H9 (cell line): Measurements from ENCODE around the gene TBC1D22A. TPM values are rescaled to one million over a fixed set of nuclear protein-coding genes. Genes with fewer than 3 reads are reported as not detected.

ENCODE experiments used
- DNase-seq: peaks from one replicate; pipeline ENCODE4 v3.0.0-alpha.2; 2017
- H2AFZ ChIP-seq: one replicate; pipeline ENCODE4 v1.6.1; 2013; ENCODE audit warnings: mild to moderate bottlenecking, low read length, control low read depth, moderate library complexity
- H2AK5ac ChIP-seq: 2 replicates; pipeline ENCODE4 v1.6.1; 2013; ENCODE audit warnings: low read length, control low read depth, mixed read lengths; ENCODE audit not compliant: insufficient read length
- H2BK120ac ChIP-seq: one replicate; pipeline ENCODE4 v1.6.1; 2013; ENCODE audit warnings: low read depth, mild to moderate bottlenecking, low read length, control low read depth, inconsistent platforms; ENCODE audit not compliant: poor library complexity, severe bottlenecking
- H2BK12ac ChIP-seq: 2 replicates; pipeline ENCODE4 v1.6.1; 2013; ENCODE audit warnings: low read length, control low read depth, mixed read lengths, low read depth; ENCODE audit not compliant: insufficient read length
- H2BK15ac ChIP-seq: 2 replicates; pipeline ENCODE4 v1.6.1; 2013; ENCODE audit warnings: low read depth, low read length, control low read depth
- H2BK20ac ChIP-seq: one replicate; pipeline ENCODE4 v1.6.1; 2013; ENCODE audit warnings: low read depth, mild to moderate bottlenecking, low read length, control low read depth, inconsistent platforms; ENCODE audit not compliant: poor library complexity, severe bottlenecking
- H2BK5ac ChIP-seq: 2 replicates; pipeline ENCODE4 v1.6.1; 2013; ENCODE audit warnings: low read length, control low read depth, mixed read lengths; ENCODE audit not compliant: insufficient read length
- H3K14ac ChIP-seq: 2 replicates; pipeline ENCODE4 v1.6.1; 2013; ENCODE audit warnings: low read length, control low read depth; ENCODE audit not compliant: insufficient read depth
- H3K18ac ChIP-seq: 2 replicates; pipeline ENCODE4 v1.6.1; 2013; ENCODE audit warnings: low read depth, mild to moderate bottlenecking, mixed read lengths, low read length, control low read depth; ENCODE audit not compliant: insufficient read length
- H3K23ac ChIP-seq: 2 replicates; pipeline ENCODE4 v1.6.1; 2013; ENCODE audit warnings: low read length, control low read depth, mixed read lengths, low read depth; ENCODE audit not compliant: insufficient read length
- H3K23me2 ChIP-seq: 2 replicates; pipeline ENCODE4 v1.6.1; 2013; ENCODE audit warnings: low read depth, mild to moderate bottlenecking, mixed read lengths, low read length, control low read depth; ENCODE audit not compliant: insufficient read length, poor library complexity, severe bottlenecking
- H3K27ac ChIP-seq: 2 replicates; pipeline ENCODE4 v1.5.1; 2013; ENCODE audit warnings: low read length, control low read depth, mixed read lengths, low read depth; ENCODE audit not compliant: insufficient read length
- H3K27me3 ChIP-seq: 2 replicates; pipeline ENCODE4 v1.6.1; 2013; ENCODE audit warnings: low read length, control low read depth, inconsistent platforms; ENCODE audit not compliant: insufficient read depth
- H3K4ac ChIP-seq: 2 replicates; pipeline ENCODE4 v1.6.1; 2013; ENCODE audit warnings: low read depth, mild to moderate bottlenecking, control low read depth, inconsistent platforms, low read length, moderate library complexity
- H3K4me1 ChIP-seq: 2 replicates; pipeline ENCODE4 v1.6.1; 2013; ENCODE audit warnings: low read length, control low read depth, inconsistent platforms; ENCODE audit not compliant: insufficient read depth
- H3K4me2 ChIP-seq: 2 replicates; pipeline ENCODE4 v1.6.1; 2013; ENCODE audit warnings: low read length, control low read depth, mixed read lengths; ENCODE audit not compliant: insufficient read length, insufficient read depth
- H3K56ac ChIP-seq: 2 replicates; pipeline ENCODE4 v1.6.1; 2013; ENCODE audit warnings: low read depth, mild to moderate bottlenecking, mixed read lengths, low read length, control low read depth; ENCODE audit not compliant: insufficient read length
- H3K79me1 ChIP-seq: 2 replicates; pipeline ENCODE4 v1.6.1; 2013; ENCODE audit warnings: low read depth, mild to moderate bottlenecking, moderate library complexity, low read length, control low read depth, inconsistent platforms; ENCODE audit not compliant: insufficient read depth, poor library complexity, severe bottlenecking
- H3K79me2 ChIP-seq: 2 replicates; pipeline ENCODE4 v1.6.1; 2013; ENCODE audit warnings: low read length, control low read depth, inconsistent platforms; ENCODE audit not compliant: insufficient read depth
- H3K9ac ChIP-seq: 2 replicates; pipeline ENCODE4 v1.6.1; 2013; ENCODE audit warnings: low read length, control low read depth, mixed read lengths; ENCODE audit not compliant: insufficient read length; ENCODE audit errors: extremely low read depth
- H3K9me3 ChIP-seq: one replicate; pipeline ENCODE4 v1.6.1; 2013; ENCODE audit warnings: low read depth, low read length, inconsistent platforms; ENCODE audit not compliant: control insufficient read depth
- H3T11ph ChIP-seq: one replicate; pipeline ENCODE4 v1.6.1; 2013; ENCODE audit warnings: mild to moderate bottlenecking, low read length, control low read depth, inconsistent platforms
- H4K20me1 ChIP-seq: one replicate; pipeline ENCODE4 v1.6.1; 2013; ENCODE audit not compliant: control insufficient read depth, insufficient read length, insufficient read depth
- H4K5ac ChIP-seq: 2 replicates; pipeline ENCODE4 v1.6.1; 2013; ENCODE audit warnings: low read depth, mild to moderate bottlenecking, mixed read lengths, low read length, control low read depth; ENCODE audit not compliant: insufficient read length
- H4K8ac ChIP-seq: replicated peaks from 2 replicates; pipeline ENCODE4 v1.6.1; 2013; ENCODE audit warnings: low read length, control low read depth, mixed read lengths, low read depth; ENCODE audit not compliant: insufficient read length
- H4K91ac ChIP-seq: 2 replicates; pipeline ENCODE4 v1.6.1; 2013; ENCODE audit warnings: low read depth, mild to moderate bottlenecking, moderate library complexity, mixed read lengths, low read length, control low read depth; ENCODE audit not compliant: insufficient read length
- H3K27ac Mint-ChIP-seq, 3 experiments: 2 replicates in 2 of 3; 3 replicates in 1 of 3; pipeline ENCODE4 v1.8.0; 2020 to 2021; ENCODE audit warnings: mixed read lengths in 3 of 3, mild to moderate bottlenecking in 1 of 3, moderate library complexity in 1 of 3
- H3K27me3 Mint-ChIP-seq: 2 replicates; pipeline ENCODE4 v1.8.0; 2021; ENCODE audit warnings: low read depth, mild to moderate bottlenecking, moderate library complexity, mixed read lengths
- H3K36me3 Mint-ChIP-seq, 3 experiments: 2 replicates in 2 of 3; 3 replicates in 1 of 3; pipeline ENCODE4 v1.8.0; 2020 to 2021; ENCODE audit warnings: low read depth in 3 of 3, mixed read lengths in 3 of 3; ENCODE audit not compliant: insufficient read depth in 1 of 3
- H3K4me1 Mint-ChIP-seq, 2 experiments: 2 replicates each; pipeline ENCODE4 v1.8.0; 2020; ENCODE audit warnings: mixed read lengths in 2 of 2
- H3K4me3 Mint-ChIP-seq, 2 experiments: 2 replicates in 1 of 2; 3 replicates in 1 of 2; pipeline ENCODE4 v1.8.0; 2020 to 2021; ENCODE audit warnings: mild to moderate bottlenecking in 2 of 2, mixed read lengths in 2 of 2, moderate library complexity in 1 of 2
- H3K9me3 Mint-ChIP-seq, 2 experiments: 2 replicates in 1 of 2; 3 replicates in 1 of 2; pipeline ENCODE4 v1.8.0; 2020; ENCODE audit warnings: mild to moderate bottlenecking in 2 of 2, mixed read lengths in 2 of 2, moderate library complexity in 1 of 2
- WGBS: extraction: QIAGEN DNeasy Blood & Tissue Kit; methylation state at CpG from one replicate; pipeline ENCODE4 v1.1.7; 2013; ENCODE audit warnings: missing lambda C conversion rate, low lambda C conversion rate, mixed read lengths; ENCODE audit not compliant: insufficient read length; ENCODE audit errors: extremely low coverage; 5-methylcytosine and 5-hydroxymethylcytosine counted together
- total RNA-seq: library from RNA; stranded (reverse); gene quantifications from 2 replicates; pipeline ENCODE4 v1.2.1, GENCODE V29; 2021
- TF ChIP-seq, protein P1 (sequence below): fragments of 200-600 bp; sonication (generic); conservative IDR thresholded peaks from 3 replicates; pipeline ENCODE4 v1.8.0; 2021; ENCODE audit warnings: antibody characterized with exemption, mild to moderate bottlenecking

Gene TBC1D22A
- total RNA-seq, 1 experiment from 2014 or later = 20.8 TPM

DNA sequence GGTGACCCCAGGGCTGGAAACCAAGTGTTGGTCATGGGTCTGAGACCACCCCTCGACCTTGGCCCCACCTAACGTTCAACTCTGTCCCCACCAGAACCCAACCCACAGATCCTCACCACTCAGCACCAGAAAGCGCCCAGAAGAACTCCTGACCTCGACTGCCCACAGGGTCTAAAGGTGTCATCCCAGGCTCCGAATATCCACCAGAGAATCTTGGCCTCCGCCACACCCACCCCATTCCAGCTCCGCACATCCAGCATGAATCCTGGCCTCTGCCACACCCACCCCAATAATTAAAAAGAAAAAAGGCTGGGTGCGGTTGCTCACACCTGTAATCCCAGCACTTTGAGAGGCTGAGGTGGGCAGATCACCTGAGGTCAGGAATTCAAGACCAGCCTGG, 25.7 kb upstream of the TBC1D22A start:
- no peak overlapping the region for H2BK12ac ChIP-seq
- peaks cover 4% of the 10 kb centered on the region for H3K79me1 ChIP-seq
- Mint-ChIP-seq H3K4me1 (peaks cover 37 to 44% of the 10 kb centered on the region in 2 experiments), H3K27me3 (peaks cover 11% of the 10 kb centered on the region), H3K4me3 (peak overlapping the region; percentile 85 to 94), H3K36me3 (peaks cover 2 to 6% (median 3%) of the 10 kb centered on the region in 3 experiments; a peak in 6 of 7 replicates), H3K27ac (peak overlapping the region in 1 of 3 experiments; percentile 9; a peak in 3 of 7 replicates), H3K9me3 (no peaks in the 10 kb centered on the region)
- no peak for DNase-seq
- H3K79me2 ChIP-seq = peaks cover 2% of the 10 kb centered on the region; the same call in 1 of the 2 replicates
- H3K27me3 ChIP-seq = no peaks in the 10 kb centered on the region
- H3K4me2 ChIP-seq = peak overlapping the region; percentile 66
- no peak overlapping the region for H2BK20ac ChIP-seq
- no CpG with 5 or more reads among the region's 8 CpGs for WGBS
- H2AK5ac ChIP-seq = no peak overlapping the region
- H2BK120ac ChIP-seq = no peak overlapping the region
- no peak overlapping the region for H3K4ac ChIP-seq
- H3K9ac ChIP-seq = no peak overlapping the region
- H2AFZ ChIP-seq = no peak overlapping the region
- no peaks in the 10 kb centered on the region for H3K23me2 ChIP-seq
- H4K5ac ChIP-seq = no peak overlapping the region
- H3K27ac ChIP-seq = no peak overlapping the region
- peaks cover 7% of the 10 kb centered on the region; the same call in 1 of the 2 replicates for H3K4me1 ChIP-seq
- H3T11ph ChIP-seq = no peak overlapping the region
- H2BK5ac ChIP-seq = no peak overlapping the region
- H4K8ac ChIP-seq = no peak overlapping the region
- H3K9me3 ChIP-seq = no peaks in the 10 kb centered on the region
- H4K91ac ChIP-seq = no peak overlapping the region
- TF ChIP-seq, protein P1, sequence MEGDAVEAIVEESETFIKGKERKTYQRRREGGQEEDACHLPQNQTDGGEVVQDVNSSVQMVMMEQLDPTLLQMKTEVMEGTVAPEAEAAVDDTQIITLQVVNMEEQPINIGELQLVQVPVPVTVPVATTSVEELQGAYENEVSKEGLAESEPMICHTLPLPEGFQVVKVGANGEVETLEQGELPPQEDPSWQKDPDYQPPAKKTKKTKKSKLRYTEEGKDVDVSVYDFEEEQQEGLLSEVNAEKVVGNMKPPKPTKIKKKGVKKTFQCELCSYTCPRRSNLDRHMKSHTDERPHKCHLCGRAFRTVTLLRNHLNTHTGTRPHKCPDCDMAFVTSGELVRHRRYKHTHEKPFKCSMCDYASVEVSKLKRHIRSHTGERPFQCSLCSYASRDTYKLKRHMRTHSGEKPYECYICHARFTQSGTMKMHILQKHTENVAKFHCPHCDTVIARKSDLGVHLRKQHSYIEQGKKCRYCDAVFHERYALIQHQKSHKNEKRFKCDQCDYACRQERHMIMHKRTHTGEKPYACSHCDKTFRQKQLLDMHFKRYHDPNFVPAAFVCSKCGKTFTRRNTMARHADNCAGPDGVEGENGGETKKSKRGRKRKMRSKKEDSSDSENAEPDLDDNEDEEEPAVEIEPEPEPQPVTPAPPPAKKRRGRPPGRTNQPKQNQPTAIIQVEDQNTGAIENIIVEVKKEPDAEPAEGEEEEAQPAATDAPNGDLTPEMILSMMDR = no peak
- peaks cover 1% of the 10 kb centered on the region for H4K20me1 ChIP-seq
- H3K23ac ChIP-seq = no peak overlapping the region
- no peak overlapping the region for H3K14ac ChIP-seq
- no peak overlapping the region for H3K56ac ChIP-seq
- H3K18ac ChIP-seq = no peak overlapping the region
- H2BK15ac ChIP-seq = no peak overlapping the region
